HG02610 (cell line): ENCODE results near the gene PHLDB3.
"Not testable (repeated sequence)": the region's sequence is repeated elsewhere in the genome, so short reads cannot be mapped to it uniquely, and the experiment has no call there.

Source experiments
- ATAC-seq: cut with Tn5 transposase; IDR thresholded peaks from one replicate; pipeline ENCODE4 v1.9.1; 2021; ENCODE audit warnings: mild to moderate bottlenecking, moderate library complexity; ENCODE audit not compliant: unreplicated experiment

PHLDB3 gene

DNA sequence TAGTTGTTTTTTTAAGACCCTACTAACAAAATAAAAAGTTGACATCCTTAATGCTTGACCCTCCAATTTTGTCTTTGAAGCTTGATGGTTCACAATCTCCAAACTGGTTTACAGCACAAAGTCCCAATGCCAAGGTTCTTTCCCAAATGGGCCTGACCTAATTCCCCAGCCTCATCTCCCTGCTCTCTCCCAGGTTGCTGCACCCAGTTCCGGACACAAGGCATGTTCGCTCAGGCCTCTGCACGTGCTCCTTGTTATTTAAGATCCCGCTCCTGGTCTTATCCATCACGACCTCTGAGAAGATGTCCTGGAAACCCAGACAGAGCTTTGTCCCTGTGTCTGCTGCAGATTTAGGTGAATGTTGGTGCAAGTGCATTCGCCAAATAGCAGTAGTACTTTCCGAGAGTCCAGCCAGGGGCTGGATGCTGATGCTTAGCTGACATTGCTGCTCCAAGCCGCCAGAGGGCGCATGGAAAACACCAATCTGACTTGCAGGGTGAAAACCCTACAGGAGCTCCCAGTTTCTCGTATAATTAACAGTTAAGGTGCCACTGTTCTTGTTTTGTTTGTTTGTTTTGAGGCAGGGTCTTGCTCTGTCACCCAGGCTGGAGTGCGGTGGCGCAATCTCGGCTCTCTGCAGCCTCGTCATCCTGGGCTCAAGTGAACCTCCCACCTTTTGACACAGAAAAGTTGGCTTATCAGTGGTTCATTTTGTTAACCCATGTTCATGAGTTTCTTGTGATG is 57.6 kb downstream of the PHLDB3 start:
- peak; percentile 55 for ATAC-seq

DNA sequence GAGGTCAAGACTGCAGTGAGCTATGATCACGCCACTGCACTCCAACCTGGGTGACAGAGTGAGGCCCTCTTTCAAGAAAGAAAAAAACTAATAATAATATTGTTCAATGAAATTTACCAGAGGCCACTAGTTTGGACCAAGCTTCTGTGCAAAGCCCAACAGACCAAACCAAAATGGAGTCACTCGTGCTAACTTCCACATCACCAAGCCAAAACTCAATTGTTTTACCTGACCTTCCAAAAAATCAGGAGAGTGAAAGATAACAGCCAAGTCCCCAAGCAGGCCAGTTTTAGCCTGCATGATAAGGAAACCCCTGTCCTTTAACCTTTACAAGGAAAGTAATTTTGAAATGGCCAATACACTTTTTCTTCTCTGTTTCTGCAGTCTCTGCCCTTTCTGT is 59.1 kb downstream of the PHLDB3 start:
- ATAC-seq: no peak

- ATAC-seq: no peak
Observed at GRCh38 chr19:43444531-43445287, 59.8 kb downstream of the PHLDB3 start.

DNA sequence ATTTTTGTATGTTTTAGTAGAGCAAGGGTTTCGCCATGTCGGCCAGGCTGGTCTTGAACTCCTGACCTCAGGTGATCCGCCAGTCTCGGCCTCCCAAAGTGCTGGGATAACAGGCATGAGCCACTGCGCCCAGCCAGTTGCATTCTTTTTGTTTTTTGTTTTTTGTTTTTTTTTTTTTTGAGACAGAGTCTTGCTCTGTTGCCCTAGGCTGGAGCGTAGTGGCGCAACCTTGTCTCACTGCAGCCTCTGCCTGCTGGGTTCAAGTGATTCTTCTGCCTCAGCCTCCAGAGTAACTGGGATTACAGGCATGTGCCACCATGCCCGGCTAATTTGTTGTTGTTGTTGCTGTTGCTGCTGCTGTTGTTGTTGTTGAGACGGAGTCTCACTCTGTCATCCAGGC is 60.5 kb downstream of the PHLDB3 start:
- not testable (repeated sequence) for ATAC-seq

- ATAC-seq: no peak
Observed at GRCh38 chr19:43441716-43442115, 62.8 kb downstream of the PHLDB3 start.

- no peak for ATAC-seq
Observed at GRCh38 chr19:43439709-43440063, 64.9 kb downstream of the PHLDB3 start.

- no peak for ATAC-seq
Observed at GRCh38 chr19:43439032-43439708, 65.4 kb downstream of the PHLDB3 start.

DNA sequence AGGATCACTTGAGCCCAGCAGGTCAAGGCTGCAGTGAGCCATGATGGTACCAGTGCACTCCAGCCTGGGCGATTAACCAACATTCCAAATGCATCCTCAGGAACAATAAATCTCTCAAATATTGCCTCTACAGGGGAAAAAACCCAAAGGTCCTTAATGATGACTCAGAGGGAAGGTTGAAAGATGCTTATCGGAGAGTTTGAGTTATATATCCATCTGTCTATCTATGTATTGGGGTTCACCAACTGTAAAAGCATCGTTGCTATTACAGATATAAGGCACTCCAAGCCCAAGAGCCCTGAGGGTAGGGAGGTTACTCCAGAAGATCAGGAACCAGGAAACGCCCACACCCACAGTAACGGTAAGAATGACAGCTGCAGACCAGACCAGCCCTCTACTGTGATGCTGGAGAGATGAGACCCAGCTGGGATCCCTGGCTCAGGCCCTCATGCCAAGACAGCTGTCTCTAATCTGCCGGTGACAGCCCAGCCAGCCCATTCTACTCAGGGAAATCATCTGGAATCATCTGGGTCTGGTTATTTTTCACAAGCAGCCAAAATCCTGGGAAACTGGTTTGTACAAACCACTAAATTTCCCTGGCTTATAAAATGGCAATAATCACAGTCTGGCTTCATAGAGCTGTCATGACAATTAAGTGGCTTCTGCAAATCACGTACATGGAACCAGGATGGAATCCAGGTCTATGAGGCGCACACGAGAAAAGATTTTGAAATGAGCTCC is 66.1 kb downstream of the PHLDB3 start:
- no peak for ATAC-seq

DNA sequence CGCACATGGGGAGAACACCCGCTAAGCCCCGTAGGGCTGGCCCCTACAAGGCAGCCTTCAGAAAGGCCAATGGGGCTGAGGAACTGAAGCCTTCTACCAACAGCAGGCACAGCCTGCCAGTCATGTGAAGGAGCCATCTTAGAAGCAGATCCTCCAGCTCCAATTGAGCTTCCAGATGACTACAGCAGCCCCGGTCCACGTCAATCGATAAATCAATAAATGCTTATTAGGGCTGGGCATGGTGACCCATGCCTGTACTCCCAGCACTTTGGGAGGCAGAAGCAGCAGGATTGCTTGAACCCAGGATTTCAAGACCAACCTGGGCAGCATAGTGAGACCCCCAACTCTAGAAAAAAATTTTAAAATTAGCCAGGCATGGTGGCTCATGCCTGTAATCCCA is 66.8 kb downstream of the PHLDB3 start:
- ATAC-seq: no peak

GRCh38 chr19:43437284-43437683 is 67.3 kb downstream of the PHLDB3 start:
- ATAC-seq: not testable (repeated sequence)

GRCh38 chr19:43435775-43436174 is 68.8 kb downstream of the PHLDB3 start:
- ATAC-seq: no peak

- no peak for ATAC-seq
Observed at GRCh38 chr19:43433689-43434088, 70.9 kb downstream of the PHLDB3 start.

GRCh38 chr19:43433358-43433673 is 71.2 kb downstream of the PHLDB3 start:
- ATAC-seq: no peak

DNA sequence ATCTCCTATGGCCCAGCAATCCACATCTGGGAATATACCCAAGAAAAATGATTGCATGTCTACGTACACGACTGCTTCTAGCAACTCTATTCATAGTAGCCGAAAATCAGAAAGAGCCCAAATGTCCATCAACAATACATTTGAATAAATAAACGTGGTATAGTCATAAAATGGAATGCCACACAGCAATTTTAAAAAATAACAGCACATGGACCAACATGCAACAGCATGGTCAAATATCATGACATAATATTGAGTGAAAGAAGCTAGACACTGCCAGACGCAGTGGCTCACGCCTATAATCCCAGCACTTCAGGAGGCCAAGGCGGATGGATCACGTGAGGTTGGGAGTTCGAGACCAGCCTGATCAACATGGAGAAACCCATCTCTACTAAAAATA is 73.6 kb downstream of the PHLDB3 start:
- ATAC-seq: no peak

DNA sequence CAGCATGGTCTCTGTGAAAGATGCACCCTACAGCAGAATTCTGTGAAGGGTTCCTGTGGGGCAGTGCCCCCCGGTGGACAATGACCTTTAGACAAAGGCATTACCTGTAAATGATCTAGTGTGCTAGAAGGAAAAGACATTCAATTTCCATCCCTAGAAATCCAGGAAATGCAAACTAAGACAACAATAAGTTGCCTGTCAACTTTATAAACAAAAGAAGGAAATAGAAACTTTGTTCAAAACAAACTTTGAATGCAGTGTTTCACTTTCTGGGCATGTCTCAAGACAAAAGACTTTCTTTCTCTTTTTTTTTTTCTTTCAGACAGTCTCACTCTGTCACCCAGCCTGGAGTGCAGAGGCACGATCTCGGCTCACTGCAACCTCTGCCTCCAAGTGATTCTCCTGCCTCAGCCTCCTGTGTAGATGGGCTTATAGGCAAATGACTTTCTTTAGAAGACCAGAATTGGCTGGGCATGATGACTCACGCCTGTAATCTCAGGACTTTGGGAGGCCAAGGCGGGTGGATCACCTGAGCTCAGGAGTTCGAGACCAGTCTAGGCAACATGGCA is 74.3 kb downstream of the PHLDB3 start:
- no peak for ATAC-seq

GRCh38 chr19:43429395-43429794 is 75.2 kb downstream of the PHLDB3 start:
- ATAC-seq: no peak

GRCh38 chr19:43425567-43426392 is 78.8 kb downstream of the PHLDB3 start:
- ATAC-seq: no peak
